Trophoblast cell (in vitro differentiated cells and primary cell): ENCODE measurements around the gene MIOS.

Experiments
- DNase-seq, 2 donors: peaks; one replicate each; pipeline ENCODE4 v3.0.0-alpha.2; 2016
- H2AFZ ChIP-seq: 2 replicates; pipeline ENCODE4 v1.6.1; 2013; ENCODE audit warnings: low read length, moderate library complexity, mild to moderate bottlenecking; ENCODE audit not compliant: insufficient read depth, poor library complexity
- H2AK5ac ChIP-seq: 2 replicates; pipeline ENCODE4 v1.6.1; 2013; ENCODE audit warnings: mild to moderate bottlenecking, low read length
- H2BK120ac ChIP-seq: 2 replicates; pipeline ENCODE4 v1.6.1; 2013; ENCODE audit warnings: low read length, mild to moderate bottlenecking, moderate library complexity; ENCODE audit not compliant: insufficient read depth, poor library complexity
- H2BK12ac ChIP-seq: 2 replicates; pipeline ENCODE4 v1.6.1; 2013; ENCODE audit warnings: mild to moderate bottlenecking, low read length, moderate library complexity
- H2BK5ac ChIP-seq: 2 replicates; pipeline ENCODE4 v1.6.1; 2013; ENCODE audit warnings: low read length, low read depth, moderate library complexity, mild to moderate bottlenecking; ENCODE audit not compliant: poor library complexity
- H3K14ac ChIP-seq: 2 replicates; pipeline ENCODE4 v1.6.1; 2013; ENCODE audit warnings: mild to moderate bottlenecking, low read length
- H3K18ac ChIP-seq: 2 replicates; pipeline ENCODE4 v1.6.1; 2013; ENCODE audit warnings: mild to moderate bottlenecking, low read length
- H3K23ac ChIP-seq: 2 replicates; pipeline ENCODE4 v1.6.1; 2013; ENCODE audit warnings: low read length
- H3K27ac ChIP-seq: 2 replicates; pipeline ENCODE4 v1.5.1; 2013; ENCODE audit warnings: low read depth, mild to moderate bottlenecking, inconsistent platforms, low read length, moderate library complexity
- H3K27me3 ChIP-seq: 2 replicates; pipeline ENCODE4 v1.6.1; 2013; ENCODE audit warnings: inconsistent platforms, mild to moderate bottlenecking, low read length, moderate library complexity; ENCODE audit not compliant: insufficient read depth
- H3K36me3 ChIP-seq, 2 experiments: 1 replicate in 1 of 2; 2 replicates in 1 of 2; pipeline ENCODE4 v1.6.1; 2013; ENCODE audit warnings: low read length in 2 of 2, mild to moderate bottlenecking in 2 of 2, moderate library complexity in 1 of 2; ENCODE audit not compliant: insufficient read depth in 2 of 2, control insufficient read depth in 1 of 2
- H3K4ac ChIP-seq: 2 replicates; pipeline ENCODE4 v1.6.1; 2013; ENCODE audit warnings: low read depth, mild to moderate bottlenecking, low read length, moderate library complexity
- H3K4me1 ChIP-seq, 2 experiments: 1 replicate in 1 of 2; 2 replicates in 1 of 2; pipeline ENCODE4 v1.6.1; 2013; ENCODE audit warnings: low read length in 2 of 2, mild to moderate bottlenecking in 2 of 2, moderate library complexity in 1 of 2; ENCODE audit not compliant: insufficient read depth in 2 of 2, control insufficient read depth in 1 of 2
- H3K4me2 ChIP-seq: 2 replicates; pipeline ENCODE4 v1.6.1; 2013; ENCODE audit warnings: inconsistent platforms, mild to moderate bottlenecking, low read length, moderate library complexity
- H3K4me3 ChIP-seq: 2 replicates; pipeline ENCODE4 v1.5.1; 2013; ENCODE audit warnings: mild to moderate bottlenecking, low read depth, low read length, inconsistent platforms
- H3K79me1 ChIP-seq: one replicate; pipeline ENCODE4 v1.6.1; 2013; ENCODE audit warnings: low read length
- H3K79me2 ChIP-seq: 2 replicates; pipeline ENCODE4 v1.6.1; 2013; ENCODE audit warnings: low read length, mild to moderate bottlenecking; ENCODE audit not compliant: control insufficient read depth, insufficient read depth, poor library complexity
- H3K9ac ChIP-seq: 2 replicates; pipeline ENCODE4 v1.6.1; 2013; ENCODE audit warnings: mild to moderate bottlenecking, low read length
- H3K9me3 ChIP-seq: 2 replicates; pipeline ENCODE4 v1.6.1; 2013; ENCODE audit warnings: low read depth, mild to moderate bottlenecking, control low read depth, inconsistent platforms, low read length; ENCODE audit not compliant: insufficient read depth
- H4K12ac ChIP-seq: 2 replicates; pipeline ENCODE4 v1.6.1; 2013; ENCODE audit warnings: low read depth, mild to moderate bottlenecking, low read length, moderate library complexity
- H4K8ac ChIP-seq: 2 replicates; pipeline ENCODE4 v1.6.1; 2013; ENCODE audit warnings: low read depth, mild to moderate bottlenecking, low read length, moderate library complexity
- H4K91ac ChIP-seq: one replicate; pipeline ENCODE4 v1.6.1; 2013; ENCODE audit warnings: low read depth, mild to moderate bottlenecking, low read length, moderate library complexity
- WGBS: extraction: QIAGEN DNeasy Blood & Tissue Kit; methylation state at CpG from one replicate; pipeline ENCODE4 v1.1.7; 2013; ENCODE audit warnings: missing lambda C conversion rate; ENCODE audit not compliant: insufficient read length, insufficient coverage; ENCODE audit errors: extremely low coverage; 5-methylcytosine and 5-hydroxymethylcytosine counted together

MIOS gene

GRCh38 chr7:7647495-7648036 is 80.9 kb downstream of the MIOS start:
- Histone ChIP-seq H3K4me2 (no peak overlapping the region), H2BK5ac (no peak overlapping the region), H3K9ac (no peak overlapping the region), H4K91ac (no peak overlapping the region), H3K4ac (no peak overlapping the region), H4K8ac (no peak overlapping the region), H3K27ac (no peak overlapping the region), H2BK12ac (no peak overlapping the region), H3K4me1 (no peaks in the 10 kb centered on the region), H3K79me1 (no peaks in the 10 kb centered on the region), H3K36me3 (no peaks in the 10 kb centered on the region), H2BK120ac (no peak overlapping the region), H3K79me2 (no peaks in the 10 kb centered on the region), H3K4me3 (no peak overlapping the region), H4K12ac (no peak overlapping the region), H3K18ac (no peak overlapping the region), H3K9me3 (no peaks in the 10 kb centered on the region), H2AFZ (no peak overlapping the region), H3K14ac (no peak overlapping the region), H3K27me3 (no peaks in the 10 kb centered on the region), H3K23ac (no peak overlapping the region), H2AK5ac (no peak overlapping the region)
- no peak for DNase-seq
- WGBS: no CpG with 5 or more reads among the region's 6 CpGs

- Histone ChIP-seq H4K12ac (no peak overlapping the region), H3K27ac (no peak overlapping the region), H3K4ac (no peak overlapping the region), H3K79me1 (no peaks in the 10 kb centered on the region), H3K4me3 (no peak overlapping the region), H4K91ac (no peak overlapping the region), H3K9ac (no peak overlapping the region), H2BK120ac (no peak overlapping the region), H3K79me2 (no peaks in the 10 kb centered on the region), H2BK5ac (no peak overlapping the region), H3K14ac (no peak overlapping the region), H3K36me3 (no peaks in the 10 kb centered on the region), H2BK12ac (no peak overlapping the region), H3K23ac (no peak overlapping the region), H3K27me3 (no peaks in the 10 kb centered on the region), H3K4me1 (no peaks in the 10 kb centered on the region), H3K18ac (no peak overlapping the region), H4K8ac (no peak overlapping the region), H2AK5ac (no peak overlapping the region), H2AFZ (no peak overlapping the region), H3K4me2 (no peak overlapping the region), H3K9me3 (no peaks in the 10 kb centered on the region)
- WGBS: no CpG with 5 or more reads among the region's 2 CpGs
- no peak for DNase-seq
Observed at GRCh38 chr7:7650682-7651206, 84.1 kb downstream of the MIOS start.

- no peak for DNase-seq
- Histone ChIP-seq H3K79me1 (no peaks in the 10 kb centered on the region), H3K4me3 (no peak overlapping the region), H3K23ac (no peak overlapping the region), H3K4me2 (no peak overlapping the region), H3K36me3 (no peaks in the 10 kb centered on the region), H3K9ac (no peak overlapping the region), H3K14ac (no peak overlapping the region), H2BK12ac (no peak overlapping the region), H2AK5ac (no peak overlapping the region), H3K79me2 (no peaks in the 10 kb centered on the region), H3K9me3 (no peaks in the 10 kb centered on the region), H3K27me3 (no peaks in the 10 kb centered on the region), H3K4ac (no peak overlapping the region), H3K27ac (no peak overlapping the region), H3K18ac (no peak overlapping the region), H2BK5ac (no peak overlapping the region), H4K12ac (no peak overlapping the region), H3K4me1 (no peaks in the 10 kb centered on the region), H2AFZ (no peak overlapping the region), H4K91ac (no peak overlapping the region), H2BK120ac (no peak overlapping the region), H4K8ac (no peak overlapping the region)
- WGBS: no CpG with 5 or more reads among the region's 3 CpGs
Observed at GRCh38 chr7:7651479-7651878, 84.8 kb downstream of the MIOS start.

- DNase-seq: no peak
- H4K8ac ChIP-seq: no peak overlapping the region
- H3K9me3 ChIP-seq: no peaks in the 10 kb centered on the region
- no peak overlapping the region for H3K23ac ChIP-seq
- H3K4me3 ChIP-seq: no peak overlapping the region
- H2AFZ ChIP-seq: no peak overlapping the region
- H3K18ac ChIP-seq: no peak overlapping the region
- H4K12ac ChIP-seq: no peak overlapping the region
- no peak overlapping the region for H2BK5ac ChIP-seq
- H3K14ac ChIP-seq: no peak overlapping the region
- no peaks in the 10 kb centered on the region for H3K79me1 ChIP-seq
- no peaks in the 10 kb centered on the region for H3K27me3 ChIP-seq
- WGBS: no CpG with 5 or more reads among the region's 1 CpG
- H3K4me2 ChIP-seq: no peak overlapping the region
- no peaks in the 10 kb centered on the region for H3K36me3 ChIP-seq
- no peak overlapping the region for H4K91ac ChIP-seq
- H3K79me2 ChIP-seq: no peaks in the 10 kb centered on the region
- H2BK12ac ChIP-seq: no peak overlapping the region
- H3K9ac ChIP-seq: no peak overlapping the region
- H2AK5ac ChIP-seq: no peak overlapping the region
- no peak overlapping the region for H3K4ac ChIP-seq
- no peaks in the 10 kb centered on the region for H3K4me1 ChIP-seq
- H2BK120ac ChIP-seq: no peak overlapping the region
- H3K27ac ChIP-seq: no peak overlapping the region
Observed at GRCh38 chr7:7652798-7653540, 86.3 kb downstream of the MIOS start.
